ENCODE results near the gene MRAS.
"Not testable (repeated sequence)": the region's sequence is repeated elsewhere in the genome, so short reads cannot be mapped to it uniquely, and the experiment has no call there.

MRAS gene

GRCh38 chr3:138450181-138450580 is 101.8 kb downstream of the MRAS start:
- intact Hi-C loops (cut with micrococcal nuclease), result no loop called here
- H3K27me3 Mint-ChIP-seq, result peaks cover 3% of the 10 kb centered on the region
- no peaks in the 10 kb centered on the region for H3K36me3 Mint-ChIP-seq (ENCODE audit: low read depth)
- H3K4me1 Mint-ChIP-seq (ENCODE audit: low read depth), result no peaks in the 10 kb centered on the region
- no peak overlapping the region for H3K4me3 Mint-ChIP-seq
- H3K9me3 Mint-ChIP-seq, result no peaks in the 10 kb centered on the region
- H3K27ac Mint-ChIP-seq, result no peak overlapping the region

- intact Hi-C loops (cut with micrococcal nuclease), result no loop called here
These were observed 102.5 kb downstream of the MRAS start for GRCh38 chr3:138450704-138451424.

GRCh38 chr3:138451595-138452162 is 103.3 kb downstream of the MRAS start:
- Mint-ChIP-seq H3K27me3 (no peaks in the 10 kb centered on the region), H3K27ac (no peak overlapping the region), H3K36me3 (ENCODE audit: low read depth) (no peaks in the 10 kb centered on the region), H3K9me3 (no peaks in the 10 kb centered on the region), H3K4me3 (no peak overlapping the region), H3K4me1 (ENCODE audit: low read depth) (no peaks in the 10 kb centered on the region)
- intact Hi-C loops (cut with micrococcal nuclease), result no loop called here

More at GRCh38 chr3:138450704-138451424, 102.5 kb downstream of the MRAS start:
- H3K27me3 Mint-ChIP-seq, result no peaks in the 10 kb centered on the region
- no peak overlapping the region for H3K27ac Mint-ChIP-seq
- no peaks in the 10 kb centered on the region for H3K36me3 Mint-ChIP-seq (ENCODE audit: low read depth)
- no peaks in the 10 kb centered on the region for H3K9me3 Mint-ChIP-seq
- H3K4me1 Mint-ChIP-seq (ENCODE audit: low read depth), result no peaks in the 10 kb centered on the region
- H3K4me3 Mint-ChIP-seq, result no peak overlapping the region

- Mint-ChIP-seq H3K36me3 (ENCODE audit: low read depth) (no peaks in the 10 kb centered on the region), H3K4me1 (ENCODE audit: low read depth) (no peaks in the 10 kb centered on the region), H3K27me3 (no peaks in the 10 kb centered on the region), H3K4me3 (no peak overlapping the region), H3K9me3 (no peaks in the 10 kb centered on the region), H3K27ac (no peak overlapping the region)
- intact Hi-C loops (cut with micrococcal nuclease), result no loop called here
These were observed 104.1 kb downstream of the MRAS start for GRCh38 chr3:138452436-138452835.

GRCh38 chr3:138453940-138454339 is 105.6 kb downstream of the MRAS start:
- H3K4me3 Mint-ChIP-seq; H3K9me3 Mint-ChIP-seq; H3K36me3 Mint-ChIP-seq (ENCODE audit: low read depth); H3K4me1 Mint-ChIP-seq (ENCODE audit: low read depth); H3K27me3 Mint-ChIP-seq; intact Hi-C loops (cut with micrococcal nuclease); H3K27ac Mint-ChIP-seq: not testable (repeated sequence)
